GM10847 (cell line): Measurements from ENCODE around the gene KRT83.

Experiments used
- POLR2A ChIP-seq: IDR thresholded peaks from 2 replicates; pipeline ENCODE4 v1.6.1; 2011; ENCODE audit not compliant: insufficient read length; ENCODE audit errors: extremely low read depth

Gene KRT83

GRCh38 chr12:52323416-52324152 is 2.4 kb upstream of the KRT83 start:
- no peak for TF ChIP-seq POLR2A

GRCh38 chr12:52323001-52323400 is 1.8 kb upstream of the KRT83 start:
- no peak for TF ChIP-seq POLR2A

- no peak for TF ChIP-seq POLR2A
Measured at GRCh38 chr12:52322069-52322468, 871 bp upstream of the KRT83 start.

- TF ChIP-seq POLR2A: no peak
Measured at GRCh38 chr12:52321418-52321817, 220 bp upstream of the KRT83 start.

GRCh38 chr12:52319097-52319496 is 2.1 kb downstream of the KRT83 start:
- no peak for TF ChIP-seq POLR2A

GRCh38 chr12:52318241-52318990 is 2.8 kb downstream of the KRT83 start:
- TF ChIP-seq POLR2A: no peak

- TF ChIP-seq POLR2A: no peak
Measured at GRCh38 chr12:52317468-52318052, 3.6 kb downstream of the KRT83 start.

- no peak for TF ChIP-seq POLR2A
Measured at GRCh38 chr12:52316701-52317100, 4.5 kb downstream of the KRT83 start.

- no peak for TF ChIP-seq POLR2A
Measured at GRCh38 chr12:52316290-52316689, 4.9 kb downstream of the KRT83 start.

- TF ChIP-seq POLR2A: no peak
Measured at GRCh38 chr12:52314511-52314910, 6.7 kb downstream of the KRT83 start.

GRCh38 chr12:52313926-52314325 is 7.3 kb downstream of the KRT83 start:
- no peak for TF ChIP-seq POLR2A

- no peak for TF ChIP-seq POLR2A
Measured at GRCh38 chr12:52313461-52313860, 7.7 kb downstream of the KRT83 start.

- no peak for TF ChIP-seq POLR2A
Measured at GRCh38 chr12:52312086-52312485, 9.1 kb downstream of the KRT83 start.

GRCh38 chr12:52311285-52311648 is 9.9 kb downstream of the KRT83 start:
- TF ChIP-seq POLR2A: no peak

- no peak for TF ChIP-seq POLR2A
Measured at GRCh38 chr12:52310622-52311284, 10.4 kb downstream of the KRT83 start.
